ENCODE results near the gene HAO2.

- TF ChIP-seq CTCF (IDR thresholded peaks at IDR 0.05) (no peak), POLR2AphosphoS5 (IDR thresholded peaks at IDR 0.05; ENCODE audit: low read depth, low read length) (no peak), REST (IDR thresholded peaks at IDR 0.05; ENCODE audit: insufficient read depth in 1 of 2, low read depth in 2 of 2, low read length in 1 of 2) (no peak), TCF7L2 (IDR thresholded peaks at IDR 0.05; ENCODE audit: low read depth, low read length) (no peak), SIN3A (IDR thresholded peaks at IDR 0.05; ENCODE audit: borderline replicate concordance, insufficient read depth, low read depth, low read length) (no peak)
These were observed 3.2 kb downstream of the HAO2 start for GRCh38 chr1:119371815-119372214.
